GM18499 (cell line): ENCODE data around the gene CD86.
A peak's percentile ranks its signal among the peaks of the same experiment; 100 is the strongest.

ENCODE experiments used
- ATAC-seq: cut with Tn5 transposase; IDR thresholded peaks from one replicate; pipeline ENCODE4 v1.9.1; 2021; ENCODE audit warnings: moderate number of reproducible peaks; ENCODE audit not compliant: insufficient read depth, unreplicated experiment

The CD86 gene

GRCh38 chr3:122057671-122058070, 2.5 kb downstream of the CD86 start:
- no peak for ATAC-seq

- ATAC-seq = no peak
These were observed 3.1 kb downstream of the CD86 start for GRCh38 chr3:122058294-122058693.

- ATAC-seq = no peak
These were observed 5.0 kb downstream of the CD86 start for GRCh38 chr3:122060040-122060698.

- ATAC-seq = no peak
These were observed 8.7 kb downstream of the CD86 start for GRCh38 chr3:122063908-122064307.

- ATAC-seq = no peak
These were observed 9.2 kb downstream of the CD86 start for GRCh38 chr3:122064326-122064725.

- no peak for ATAC-seq
These were observed 11.4 kb downstream of the CD86 start for GRCh38 chr3:122066331-122067213.

- ATAC-seq = peak; percentile 43
These were observed 12.0 kb downstream of the CD86 start for GRCh38 chr3:122067214-122067550.

GRCh38 chr3:122067588-122068240, 12.6 kb downstream of the CD86 start:
- peak; percentile 27 for ATAC-seq

GRCh38 chr3:122074621-122075265, 19.6 kb downstream of the CD86 start:
- peak; percentile 58 for ATAC-seq

GRCh38 chr3:122076491-122077292, 21.5 kb downstream of the CD86 start:
- ATAC-seq = no peak

- ATAC-seq = no peak
These were observed 22.4 kb downstream of the CD86 start for GRCh38 chr3:122077293-122078234.

GRCh38 chr3:122078235-122078935, 23.2 kb downstream of the CD86 start:
- no peak for ATAC-seq

GRCh38 chr3:122079524-122080206, 24.5 kb downstream of the CD86 start:
- no peak for ATAC-seq

GRCh38 chr3:122080207-122080587, 25.0 kb downstream of the CD86 start:
- no peak for ATAC-seq

GRCh38 chr3:122081543-122082247, 26.5 kb downstream of the CD86 start:
- ATAC-seq = no peak

GRCh38 chr3:122082357-122082756, 27.2 kb downstream of the CD86 start:
- ATAC-seq = no peak

GRCh38 chr3:122084799-122085198, 29.6 kb downstream of the CD86 start:
- ATAC-seq = no peak
